HAP-1 (cell line): Measurements from ENCODE around the gene TSLP.

Experiments
- DNase-seq, 2 experiments: peaks; one replicate each; pipeline ENCODE4 v3.0.0-alpha.2; 2016 to 2020; ENCODE audit warnings: low spot score in 2 of 2
- H3K27me3 ChIP-seq: fragments of 250-450 bp; sonication (Bioruptor Pico); 2 replicates; pipeline ENCODE4 v1.5.1; 2020; ENCODE audit warnings: low read depth, mild to moderate bottlenecking, moderate library complexity
- H3K36me3 ChIP-seq: fragments of 250-450 bp; sonication (Bioruptor Pico); replicated peaks from 2 replicates; pipeline ENCODE4 v1.5.1; 2020; ENCODE audit warnings: mild to moderate bottlenecking
- H3K4me1 ChIP-seq: fragments of 250-450 bp; sonication (Bioruptor Pico); 2 replicates; pipeline ENCODE4 v1.5.1; 2020; ENCODE audit warnings: mild to moderate bottlenecking
- H3K4me3 ChIP-seq: fragments of 250-450 bp; sonication (Bioruptor Pico); 2 replicates; pipeline ENCODE4 v1.5.1; 2020; ENCODE audit warnings: mild to moderate bottlenecking, moderate library complexity
- H3K9me3 ChIP-seq: fragments of 250-450 bp; sonication (Bioruptor Pico); 2 replicates; pipeline ENCODE4 v1.5.1; 2020; ENCODE audit warnings: mild to moderate bottlenecking, moderate library complexity
- in situ Hi-C: fragments of 300-500 bp; cut with MboI; formaldehyde crosslinking; loops from 3 replicates; pipeline ENCODE4 v1.14.3; 2020; ENCODE audit warnings: low sequenced_read_pairs, inconsistent platforms, mixed read lengths

TSLP gene

DNA sequence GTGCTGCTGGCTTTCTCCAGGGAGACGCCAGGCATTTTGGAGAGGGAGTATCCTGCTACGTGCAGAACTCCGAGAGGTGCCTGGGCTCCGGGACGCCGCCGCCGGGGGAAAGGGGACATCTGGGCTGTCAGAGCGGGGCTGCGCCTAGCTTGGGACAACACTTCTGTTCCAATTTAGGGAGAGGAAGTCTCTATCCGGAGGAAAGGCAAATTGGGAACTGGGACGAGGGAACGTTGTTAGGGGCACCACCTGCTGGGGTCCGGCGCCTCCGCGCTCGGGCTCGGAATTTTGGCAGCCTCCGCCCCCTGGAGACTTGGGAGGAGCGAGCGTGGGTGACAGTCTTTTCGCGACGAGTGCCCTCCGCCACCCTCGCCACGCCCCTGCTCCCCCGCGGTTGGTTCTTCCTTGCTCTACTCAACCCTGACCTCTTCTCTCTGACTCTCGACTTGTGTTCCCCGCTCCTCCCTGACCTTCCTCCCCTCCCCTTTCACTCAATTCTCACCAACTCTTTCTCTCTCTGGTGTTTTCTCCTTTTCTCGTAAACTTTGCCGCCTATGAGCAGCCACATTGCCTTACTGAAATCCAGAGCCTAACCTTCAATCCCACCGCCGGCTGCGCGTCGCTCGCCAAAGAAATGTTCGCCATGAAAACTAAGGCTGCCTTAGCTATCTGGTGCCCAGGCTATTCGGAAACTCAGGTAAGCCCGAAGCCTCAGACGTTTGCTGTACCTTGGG is 1.6 kb downstream of the TSLP start:
- H3K4me1 ChIP-seq: peaks cover 2% of the 10 kb centered on the region
- no peaks in the 10 kb centered on the region for H3K36me3 ChIP-seq
- H3K4me3 ChIP-seq: peak overlapping the region; percentile 52
- H3K9me3 ChIP-seq: no peaks in the 10 kb centered on the region
- DNase-seq: peak; percentile 84 to 92
- in situ Hi-C loops: loop anchor here (25.0 kb wide), 1 partner anchor 311 kb away; no protein-coding TSS in a partner anchor
- peaks cover 10% of the 10 kb centered on the region; the same call in 1 of the 2 replicates for H3K27me3 ChIP-seq

DNA sequence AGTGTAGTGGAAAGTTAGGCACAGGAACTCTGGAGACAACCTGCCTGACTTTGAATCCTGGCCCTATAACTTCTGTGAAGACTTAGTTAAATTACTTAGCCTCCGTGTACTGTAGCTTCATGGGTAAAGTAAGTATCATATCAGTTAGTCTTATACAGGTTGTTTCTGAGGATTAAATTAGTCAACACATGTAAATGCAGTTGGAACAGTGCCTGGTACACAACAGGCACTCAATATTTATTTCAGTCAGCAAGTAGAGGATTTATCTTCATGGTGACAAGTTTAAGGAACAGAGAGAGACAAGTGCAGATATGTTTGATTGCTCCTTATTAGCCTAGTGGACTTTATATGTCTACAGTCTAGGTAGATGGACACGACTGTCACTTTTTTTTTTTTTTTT is 2.7 kb downstream of the TSLP start:
- Histone ChIP-seq H3K36me3 (no peaks in the 10 kb centered on the region), H3K9me3 (no peaks in the 10 kb centered on the region), H3K4me3 (peak overlapping the region; percentile 52), H3K4me1 (peaks cover 2% of the 10 kb centered on the region), H3K27me3 (peaks cover 4% of the 10 kb centered on the region; the same call in 1 of the 2 replicates)
- no peak for DNase-seq
- in situ Hi-C loops: loop anchor here (25.0 kb wide), 1 partner anchor 312 kb away; no protein-coding TSS in a partner anchor

GRCh38 chr5:111075520-111075919 is 4.0 kb downstream of the TSLP start:
- Histone ChIP-seq H3K9me3 (no peaks in the 10 kb centered on the region), H3K36me3 (no peaks in the 10 kb centered on the region), H3K4me3 (no peak overlapping the region), H3K4me1 (peaks cover 2% of the 10 kb centered on the region), H3K27me3 (0 out of 2 replicates have a peak, but pooled peaks cover 2% of the 10 kb centered on the region)
- DNase-seq: no peak
- in situ Hi-C loops: no loop called here

DNA sequence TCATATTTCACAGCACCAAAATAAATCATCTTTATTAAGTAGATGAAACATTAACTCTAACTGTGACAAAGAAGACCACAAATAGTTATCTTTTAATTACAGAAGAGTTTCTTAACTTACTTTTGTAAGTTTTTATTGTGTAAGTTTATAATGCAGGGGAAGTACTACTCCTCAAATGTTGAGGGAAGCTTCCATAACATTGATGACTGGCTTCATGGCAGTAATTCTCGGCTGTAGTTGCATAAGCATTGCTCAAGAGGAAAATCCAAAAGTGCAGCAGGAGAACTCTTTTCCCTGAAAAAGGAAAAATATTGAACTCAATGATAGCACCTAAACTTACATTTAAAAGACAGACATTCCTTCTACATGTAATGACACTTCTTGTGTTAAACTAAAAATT is 4.6 kb downstream of the TSLP start:
- H3K36me3 ChIP-seq: no peaks in the 10 kb centered on the region
- 0 out of 2 replicates have a peak, but pooled peaks cover 5% of the 10 kb centered on the region for H3K27me3 ChIP-seq
- H3K9me3 ChIP-seq: no peaks in the 10 kb centered on the region
- in situ Hi-C loops: no loop called here
- H3K4me3 ChIP-seq: no peak overlapping the region
- H3K4me1 ChIP-seq: peaks cover 2% of the 10 kb centered on the region
- DNase-seq: no peak

DNA sequence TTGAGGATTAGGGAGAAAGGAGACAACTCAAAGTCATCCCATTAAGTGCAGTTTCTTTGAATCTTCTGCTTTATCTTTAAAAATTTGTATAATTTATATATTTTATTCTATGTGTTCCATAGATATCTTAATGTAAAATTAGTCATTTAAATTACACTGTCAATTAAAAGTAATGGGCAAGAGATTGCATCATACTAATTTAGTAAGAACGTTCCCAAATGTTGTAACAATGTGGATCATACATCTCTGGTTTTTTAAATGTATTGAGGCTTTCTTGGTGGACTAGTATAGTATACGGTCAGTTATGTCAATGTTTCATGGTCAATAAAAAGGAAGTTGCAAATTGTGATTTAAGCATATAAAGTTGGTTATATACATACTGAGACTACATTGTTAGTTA is 6.2 kb downstream of the TSLP start:
- peaks cover 2% of the 10 kb centered on the region for H3K4me1 ChIP-seq
- no peak overlapping the region for H3K4me3 ChIP-seq
- H3K27me3 ChIP-seq: peaks cover 17% of the 10 kb centered on the region
- no peaks in the 10 kb centered on the region for H3K36me3 ChIP-seq
- DNase-seq: no peak
- in situ Hi-C loops: no loop called here
- H3K9me3 ChIP-seq: no peaks in the 10 kb centered on the region

DNA sequence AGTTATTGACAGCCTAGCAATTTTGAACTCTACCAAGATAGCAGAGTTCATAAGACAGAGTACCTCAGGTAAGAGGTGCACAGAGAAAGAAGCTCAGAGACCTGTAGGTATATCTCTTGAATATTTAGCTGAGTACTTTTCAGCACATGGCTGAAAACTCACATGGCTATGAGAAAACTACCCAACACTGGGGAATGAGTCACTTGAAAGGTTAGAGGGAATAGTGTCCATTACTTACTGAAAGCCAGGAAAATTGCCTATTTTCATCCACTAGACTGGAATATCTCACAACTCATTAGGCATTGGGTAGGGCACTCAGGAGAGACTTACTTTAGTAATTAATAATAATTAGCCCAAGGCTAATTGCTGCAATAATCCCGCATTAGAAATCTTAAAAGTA is 8.3 kb downstream of the TSLP start:
- peaks cover 26% of the 10 kb centered on the region for H3K27me3 ChIP-seq
- DNase-seq: no peak
- no peaks in the 10 kb centered on the region; the same call in 1 of the 2 replicates for H3K4me1 ChIP-seq
- H3K9me3 ChIP-seq: no peaks in the 10 kb centered on the region
- H3K36me3 ChIP-seq: no peaks in the 10 kb centered on the region
- no peak overlapping the region for H3K4me3 ChIP-seq
- in situ Hi-C loops: no loop called here

- in situ Hi-C loops: no loop called here
- no peak for DNase-seq
- H3K9me3 ChIP-seq: no peaks in the 10 kb centered on the region
- no peak overlapping the region for H3K4me3 ChIP-seq
- H3K36me3 ChIP-seq: no peaks in the 10 kb centered on the region
- no peaks in the 10 kb centered on the region for H3K4me1 ChIP-seq
- peaks cover 26% of the 10 kb centered on the region for H3K27me3 ChIP-seq
Observed at GRCh38 chr5:111083323-111083722, 11.8 kb downstream of the TSLP start.

- in situ Hi-C loops: no loop called here
- DNase-seq: peak; percentile 87 to 92
- Histone ChIP-seq H3K27me3 (no peaks in the 10 kb centered on the region), H3K4me3 (peak within 1 kb of the TSS; percentile 94), H3K36me3 (peaks cover 24% of the 10 kb centered on the region), H3K9me3 (no peaks in the 10 kb centered on the region), H3K4me1 (peaks cover 14% of the 10 kb centered on the region)
Observed at GRCh38 chr5:111092062-111092853, 20.7 kb downstream of the TSLP start, which contains the start of gene WDR36. Gene WDR36, plus strand, starts transcription at chr5:111092348. Its CDS starts 109 bp downstream, at chr5:111092457.

DNA sequence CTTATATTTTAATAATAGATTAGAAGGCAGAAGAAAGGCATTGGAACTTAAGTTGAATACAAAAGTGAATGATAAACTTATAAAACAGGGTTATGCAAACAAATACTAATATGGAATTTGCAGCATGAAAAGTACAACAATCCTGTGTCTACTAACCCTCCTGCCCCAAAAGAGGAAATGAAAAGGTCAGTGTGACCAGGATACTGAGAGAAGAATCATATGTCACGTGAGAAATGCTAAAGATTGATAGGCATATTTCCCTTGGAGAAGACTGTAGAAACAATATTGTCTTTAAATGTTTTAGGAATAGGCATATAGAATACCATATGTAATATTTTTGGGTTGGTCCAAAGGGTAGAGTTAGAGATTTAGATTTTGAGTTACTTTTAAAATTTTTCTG is 24.5 kb downstream of the TSLP start:
- Histone ChIP-seq H3K36me3 (peaks cover 53% of the 10 kb centered on the region), H3K4me3 (no peak overlapping the region), H3K4me1 (peaks cover 14% of the 10 kb centered on the region), H3K27me3 (no peaks in the 10 kb centered on the region), H3K9me3 (no peaks in the 10 kb centered on the region)
- in situ Hi-C loops: no loop called here
- no peak for DNase-seq

GRCh38 chr5:111099058-111099778 is 27.7 kb downstream of the TSLP start:
- no peaks in the 10 kb centered on the region for H3K27me3 ChIP-seq
- DNase-seq: no peak
- no peaks in the 10 kb centered on the region for H3K9me3 ChIP-seq
- in situ Hi-C loops: no loop called here
- H3K4me1 ChIP-seq: peaks cover 4% of the 10 kb centered on the region; the same call in 1 of the 2 replicates
- H3K36me3 ChIP-seq: peaks cover 79% of the 10 kb centered on the region
- no peak overlapping the region for H3K4me3 ChIP-seq

- Histone ChIP-seq H3K9me3 (no peaks in the 10 kb centered on the region), H3K4me3 (no peak overlapping the region), H3K4me1 (no peaks in the 10 kb centered on the region), H3K36me3 (peaks cover 85% of the 10 kb centered on the region), H3K27me3 (no peaks in the 10 kb centered on the region)
- DNase-seq: no peak
- in situ Hi-C loops: no loop called here
Observed at GRCh38 chr5:111106320-111106948, 34.9 kb downstream of the TSLP start.

DNA sequence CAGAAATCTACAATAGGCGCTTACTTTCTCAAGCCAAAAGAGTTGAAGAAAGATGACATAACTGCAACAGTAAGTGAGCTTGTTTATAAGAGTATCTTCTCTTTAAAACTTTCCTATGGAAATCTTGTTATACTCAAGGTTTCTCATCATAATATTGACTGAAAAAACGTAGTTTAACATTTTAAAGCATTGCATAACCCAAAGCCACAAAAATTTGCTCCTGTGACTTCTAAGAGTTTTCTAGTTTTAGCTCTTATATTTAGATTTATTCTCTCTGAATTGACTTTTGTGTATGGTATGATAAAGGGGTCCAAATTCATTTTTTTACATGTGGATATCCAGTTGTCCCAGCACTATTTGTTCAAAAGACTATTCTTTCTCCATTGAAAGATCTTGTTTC is 35.9 kb downstream of the TSLP start:
- peaks cover 84% of the 10 kb centered on the region for H3K36me3 ChIP-seq
- in situ Hi-C loops: no loop called here

DNA sequence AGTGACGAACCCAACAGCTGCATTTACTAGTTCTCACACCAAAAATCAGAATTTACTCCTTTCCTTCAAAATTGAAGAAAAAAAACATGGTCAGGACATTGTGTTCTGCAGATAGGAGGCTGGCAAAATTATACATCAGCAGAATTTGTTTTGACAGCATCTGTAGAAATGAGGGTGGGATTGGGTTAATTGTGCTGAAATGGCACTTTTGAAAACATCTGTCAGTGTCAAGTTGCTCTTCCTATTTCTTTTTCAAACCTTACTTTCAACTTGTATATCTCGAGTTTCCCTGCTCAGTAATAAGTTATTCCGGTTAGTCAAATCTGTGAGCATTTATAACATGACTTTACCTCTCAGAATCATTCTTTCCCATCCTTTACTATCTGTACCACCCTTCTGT is 40.4 kb downstream of the TSLP start:
- Histone ChIP-seq H3K9me3 (no peaks in the 10 kb centered on the region), H3K36me3 (peaks cover 64% of the 10 kb centered on the region), H3K4me1 (peaks cover 2% of the 10 kb centered on the region; the same call in 1 of the 2 replicates), H3K27me3 (no peaks in the 10 kb centered on the region), H3K4me3 (no peak overlapping the region)
- DNase-seq: no peak
- in situ Hi-C loops: no loop called here

More for the DNA sequence above, 35.9 kb downstream of the TSLP start:
- H3K27me3 ChIP-seq: no peaks in the 10 kb centered on the region
- H3K4me3 ChIP-seq: no peak overlapping the region
- no peaks in the 10 kb centered on the region for H3K4me1 ChIP-seq
- no peak for DNase-seq
- no peaks in the 10 kb centered on the region for H3K9me3 ChIP-seq
